HepG2 (cell line): ENCODE data around the gene APOC1. TPM values are rescaled to one million over a fixed set of nuclear protein-coding genes. Genes with fewer than 3 reads are reported as not detected.
A peak's percentile ranks its signal among the peaks of the same experiment; 100 is the strongest.

Experiments
- BRD4 ChIP-seq: sonication (generic); formaldehyde crosslinking; IDR thresholded peaks from 2 replicates; pipeline ENCODE4 v1.4.0; 2020; ENCODE audit warnings: missing genetic modification reagents
- CCAR2 ChIP-seq: fragments of 200-400 bp; formaldehyde crosslinking; optimal IDR thresholded peaks from 2 replicates; pipeline ENCODE3; 2018; ENCODE audit warnings: low read depth, mild to moderate bottlenecking, low read length, moderate library complexity
- ELF3 ChIP-seq: IDR thresholded peaks from 2 replicates; pipeline ENCODE4 v1.6.1; 2016; ENCODE audit warnings: missing genetic modification reagents, missing compliant biosample characterization
- ETV5 ChIP-seq: IDR thresholded peaks from 2 replicates; pipeline ENCODE4 v1.6.1; 2018; ENCODE audit warnings: missing biosample characterization, missing genetic modification reagents, inconsistent platforms, borderline replicate concordance
- KDM5B ChIP-seq: sonication (generic); formaldehyde crosslinking; IDR thresholded peaks from 2 replicates; pipeline ENCODE4 v1.4.0; 2020; ENCODE audit warnings: missing genetic modification reagents, mild to moderate bottlenecking, borderline replicate concordance
- PAF1 ChIP-seq: IDR thresholded peaks from 2 replicates; pipeline ENCODE4 v1.6.1; 2016; ENCODE audit warnings: missing genetic modification reagents, missing compliant biosample characterization
- PRMT3 ChIP-seq: sonication (generic); formaldehyde crosslinking; IDR thresholded peaks from 2 replicates; pipeline ENCODE4 v1.8.1; 2022; ENCODE audit warnings: low read depth, mild to moderate bottlenecking, moderate library complexity, missing genetic modification reagents, borderline replicate concordance
- PRPF4 ChIP-seq: fragments of 200-400 bp; formaldehyde crosslinking; IDR thresholded peaks from 2 replicates; pipeline ENCODE4 v1.6.1; 2016; ENCODE audit warnings: low read length, low read depth; ENCODE audit not compliant: poor library complexity, severe bottlenecking
- REXO4 ChIP-seq: sonication (generic); formaldehyde crosslinking; IDR thresholded peaks from 2 replicates; pipeline ENCODE4 v1.8.0; 2022; ENCODE audit warnings: missing genetic modification reagents, mild to moderate bottlenecking, borderline replicate concordance
- SIX1 ChIP-seq: sonication (generic); formaldehyde crosslinking; IDR thresholded peaks from 2 replicates; pipeline ENCODE4 v1.4.0; 2020; ENCODE audit warnings: missing genetic modification reagents, borderline replicate concordance
- TBL1XR1 ChIP-seq: fragments of 150-350 bp; IDR thresholded peaks from 2 replicates; pipeline ENCODE4 v1.6.1; 2014; ENCODE audit warnings: borderline replicate concordance, low read length; ENCODE audit not compliant: partially characterized antibody
- TP53 ChIP-seq: sonication (generic); formaldehyde crosslinking; conservative IDR thresholded peaks from 2 replicates; pipeline ENCODE4 v1.4.0; 2020; ENCODE audit warnings: missing genetic modification reagents
- ZNF629 ChIP-seq: sonication (generic); formaldehyde crosslinking; conservative IDR thresholded peaks from 2 replicates; pipeline ENCODE4 v1.5.0; 2020; ENCODE audit warnings: missing genetic modification reagents
- polyA plus RNA-seq, 8 experiments: library from polyadenylated mRNA; depleted of rRNA in 3 of 8; stranded (reverse) in 7 of 8; unstranded in 1 of 8; fragments of >200 nt; fragmentation: Illumina TruSeq in 4 of 8; extraction: Trizol in 4 of 8; gene quantifications; 2 replicates each; pipeline versions ENCODE4 v1.2.1 to v1.2.3, GENCODE V29; 2011 to 2016; ENCODE audit warnings: low read depth in 4 of 8, missing spikeins in 1 of 8, mixed read lengths in 1 of 8; ENCODE audit not compliant: insufficient read depth in 1 of 8
- total RNA-seq, 5 experiments: library from RNA; depleted of rRNA; stranded (reverse); fragments of >200 nt; fragmentation: Illumina TruSeq; extraction: Trizol; gene quantifications; 2 replicates each; pipeline ENCODE4 v1.2.3, GENCODE V29; 2016; ENCODE audit warnings: low read depth in 1 of 5
- TF ChIP-seq, protein P1 (sequence below): sonication (generic); formaldehyde crosslinking; IDR thresholded peaks from 2 replicates; pipeline ENCODE4 v1.4.0; 2020; ENCODE audit warnings: missing genetic modification reagents
- TF ChIP-seq, protein P2 (sequence below): sonication (generic); formaldehyde crosslinking; IDR thresholded peaks from 2 replicates; pipeline ENCODE4 v1.8.1; 2023; ENCODE audit warnings: mild to moderate bottlenecking, missing genetic modification reagents
- TF ChIP-seq, protein P3 (sequence below): sonication (generic); formaldehyde crosslinking; IDR thresholded peaks from 2 replicates; pipeline ENCODE4 v1.4.0; 2020; ENCODE audit warnings: low read depth, mild to moderate bottlenecking, missing genetic modification reagents
- TF ChIP-seq, protein P4 (sequence below): sonication (generic); formaldehyde crosslinking; IDR thresholded peaks from 2 replicates; pipeline ENCODE4 v1.4.0; 2020; ENCODE audit warnings: missing genetic modification reagents
- TF ChIP-seq, protein P5 (sequence below): sonication (generic); formaldehyde crosslinking; IDR thresholded peaks from 2 replicates; pipeline ENCODE4 v1.8.1; 2022; ENCODE audit warnings: mild to moderate bottlenecking, missing genetic modification reagents
- TF ChIP-seq, protein P6 (sequence below): sonication (generic); formaldehyde crosslinking; conservative IDR thresholded peaks from 2 replicates; pipeline ENCODE4 v1.4.0; 2020; ENCODE audit warnings: missing genetic modification reagents

Gene APOC1
- total and polyA plus RNA-seq, 2 of the 13 experiments (the other 11 are each of a cell fraction or from before 2014, with no cell fraction given): 600 to 1,235 TPM

DNA sequence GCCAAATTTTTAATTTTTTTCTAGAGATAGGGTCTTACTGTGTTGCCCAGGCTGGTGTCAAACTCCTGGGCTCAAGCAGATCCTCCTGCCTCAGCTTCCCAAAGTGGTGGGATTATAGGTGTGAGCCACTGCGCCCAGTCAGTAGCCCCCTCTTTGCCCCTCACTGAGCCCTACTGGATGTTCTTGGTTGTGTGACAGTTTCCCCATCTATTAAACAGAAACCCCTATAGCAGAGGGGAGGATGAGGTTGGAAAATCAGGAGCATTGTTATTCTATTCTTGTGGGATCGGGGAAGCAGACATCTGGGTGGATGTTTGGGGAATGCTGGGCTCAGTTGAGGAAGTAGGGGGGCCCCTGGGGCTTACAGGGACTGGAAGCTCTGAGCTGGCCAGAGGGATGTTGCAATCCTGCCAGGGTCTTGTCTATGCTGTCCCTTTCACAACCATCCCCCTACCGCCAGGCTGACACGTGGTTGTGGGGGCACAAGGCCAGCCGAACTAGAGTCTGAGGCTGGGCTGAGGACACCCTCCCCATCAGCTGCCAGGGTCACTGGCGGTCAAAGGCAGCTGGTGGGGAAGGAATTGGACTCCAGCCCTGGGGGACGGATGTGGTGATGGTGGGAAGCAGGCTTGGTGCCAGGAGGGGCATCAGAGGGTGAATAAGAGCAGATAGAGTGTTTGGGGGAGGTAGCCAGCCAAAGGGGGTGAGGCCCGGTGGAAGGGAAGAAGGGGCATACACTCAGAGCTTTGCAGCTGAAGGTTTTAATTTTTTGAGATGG is 10.9 kb downstream of the APOC1 start (continued):
- no peak for TF ChIP-seq PRPF4
- TF ChIP-seq PRMT3: peak; percentile 87; the same call in 1 of the 2 replicates
- no peak for TF ChIP-seq PAF1 (CRISPR knock-in tag)
- TF ChIP-seq CCAR2: no peak
- TF ChIP-seq, protein P1, sequence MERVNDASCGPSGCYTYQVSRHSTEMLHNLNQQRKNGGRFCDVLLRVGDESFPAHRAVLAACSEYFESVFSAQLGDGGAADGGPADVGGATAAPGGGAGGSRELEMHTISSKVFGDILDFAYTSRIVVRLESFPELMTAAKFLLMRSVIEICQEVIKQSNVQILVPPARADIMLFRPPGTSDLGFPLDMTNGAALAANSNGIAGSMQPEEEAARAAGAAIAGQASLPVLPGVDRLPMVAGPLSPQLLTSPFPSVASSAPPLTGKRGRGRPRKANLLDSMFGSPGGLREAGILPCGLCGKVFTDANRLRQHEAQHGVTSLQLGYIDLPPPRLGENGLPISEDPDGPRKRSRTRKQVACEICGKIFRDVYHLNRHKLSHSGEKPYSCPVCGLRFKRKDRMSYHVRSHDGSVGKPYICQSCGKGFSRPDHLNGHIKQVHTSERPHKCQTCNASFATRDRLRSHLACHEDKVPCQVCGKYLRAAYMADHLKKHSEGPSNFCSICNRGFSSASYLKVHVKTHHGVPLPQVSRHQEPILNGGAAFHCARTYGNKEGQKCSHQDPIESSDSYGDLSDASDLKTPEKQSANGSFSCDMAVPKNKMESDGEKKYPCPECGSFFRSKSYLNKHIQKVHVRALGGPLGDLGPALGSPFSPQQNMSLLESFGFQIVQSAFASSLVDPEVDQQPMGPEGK: peak; percentile 100
- TF ChIP-seq, protein P2, sequence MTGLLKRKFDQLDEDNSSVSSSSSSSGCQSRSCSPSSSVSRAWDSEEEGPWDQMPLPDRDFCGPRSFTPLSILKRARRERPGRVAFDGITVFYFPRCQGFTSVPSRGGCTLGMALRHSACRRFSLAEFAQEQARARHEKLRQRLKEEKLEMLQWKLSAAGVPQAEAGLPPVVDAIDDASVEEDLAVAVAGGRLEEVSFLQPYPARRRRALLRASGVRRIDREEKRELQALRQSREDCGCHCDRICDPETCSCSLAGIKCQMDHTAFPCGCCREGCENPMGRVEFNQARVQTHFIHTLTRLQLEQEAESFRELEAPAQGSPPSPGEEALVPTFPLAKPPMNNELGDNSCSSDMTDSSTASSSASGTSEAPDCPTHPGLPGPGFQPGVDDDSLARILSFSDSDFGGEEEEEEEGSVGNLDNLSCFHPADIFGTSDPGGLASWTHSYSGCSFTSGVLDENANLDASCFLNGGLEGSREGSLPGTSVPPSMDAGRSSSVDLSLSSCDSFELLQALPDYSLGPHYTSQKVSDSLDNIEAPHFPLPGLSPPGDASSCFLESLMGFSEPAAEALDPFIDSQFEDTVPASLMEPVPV (CRISPR knock-in tag): peak; percentile 95
- TF ChIP-seq, protein P3, sequence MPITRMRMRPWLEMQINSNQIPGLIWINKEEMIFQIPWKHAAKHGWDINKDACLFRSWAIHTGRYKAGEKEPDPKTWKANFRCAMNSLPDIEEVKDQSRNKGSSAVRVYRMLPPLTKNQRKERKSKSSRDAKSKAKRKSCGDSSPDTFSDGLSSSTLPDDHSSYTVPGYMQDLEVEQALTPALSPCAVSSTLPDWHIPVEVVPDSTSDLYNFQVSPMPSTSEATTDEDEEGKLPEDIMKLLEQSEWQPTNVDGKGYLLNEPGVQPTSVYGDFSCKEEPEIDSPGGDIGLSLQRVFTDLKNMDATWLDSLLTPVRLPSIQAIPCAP (CRISPR knock-in tag): peak; percentile 77; the same call in 1 of the 2 replicates
- peak; percentile 71; the same call in 1 of the 2 replicates for TF ChIP-seq SIX1 (CRISPR knock-in tag)
- peak; percentile 86; the same call in 1 of the 2 replicates for TF ChIP-seq KDM5B
- TF ChIP-seq TP53 (CRISPR knock-in tag): peak; percentile 63; the same call in 1 of the 2 replicates
- TF ChIP-seq TBL1XR1: peak; percentile 91
- TF ChIP-seq REXO4: no peak
- peak; percentile 91 for TF ChIP-seq ETV5 (CRISPR knock-in tag)
- peak; percentile 65 for TF ChIP-seq ZNF629 (CRISPR knock-in tag)
- TF ChIP-seq, protein P4, sequence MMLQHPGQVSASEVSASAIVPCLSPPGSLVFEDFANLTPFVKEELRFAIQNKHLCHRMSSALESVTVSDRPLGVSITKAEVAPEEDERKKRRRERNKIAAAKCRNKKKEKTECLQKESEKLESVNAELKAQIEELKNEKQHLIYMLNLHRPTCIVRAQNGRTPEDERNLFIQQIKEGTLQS: peak; percentile 72
- TF ChIP-seq, protein P5, sequence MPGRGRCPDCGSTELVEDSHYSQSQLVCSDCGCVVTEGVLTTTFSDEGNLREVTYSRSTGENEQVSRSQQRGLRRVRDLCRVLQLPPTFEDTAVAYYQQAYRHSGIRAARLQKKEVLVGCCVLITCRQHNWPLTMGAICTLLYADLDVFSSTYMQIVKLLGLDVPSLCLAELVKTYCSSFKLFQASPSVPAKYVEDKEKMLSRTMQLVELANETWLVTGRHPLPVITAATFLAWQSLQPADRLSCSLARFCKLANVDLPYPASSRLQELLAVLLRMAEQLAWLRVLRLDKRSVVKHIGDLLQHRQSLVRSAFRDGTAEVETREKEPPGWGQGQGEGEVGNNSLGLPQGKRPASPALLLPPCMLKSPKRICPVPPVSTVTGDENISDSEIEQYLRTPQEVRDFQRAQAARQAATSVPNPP: no peak
- TF ChIP-seq ELF3 (CRISPR knock-in tag): peak; percentile 95
- peak; percentile 95 for TF ChIP-seq BRD4
- TF ChIP-seq, protein P6, sequence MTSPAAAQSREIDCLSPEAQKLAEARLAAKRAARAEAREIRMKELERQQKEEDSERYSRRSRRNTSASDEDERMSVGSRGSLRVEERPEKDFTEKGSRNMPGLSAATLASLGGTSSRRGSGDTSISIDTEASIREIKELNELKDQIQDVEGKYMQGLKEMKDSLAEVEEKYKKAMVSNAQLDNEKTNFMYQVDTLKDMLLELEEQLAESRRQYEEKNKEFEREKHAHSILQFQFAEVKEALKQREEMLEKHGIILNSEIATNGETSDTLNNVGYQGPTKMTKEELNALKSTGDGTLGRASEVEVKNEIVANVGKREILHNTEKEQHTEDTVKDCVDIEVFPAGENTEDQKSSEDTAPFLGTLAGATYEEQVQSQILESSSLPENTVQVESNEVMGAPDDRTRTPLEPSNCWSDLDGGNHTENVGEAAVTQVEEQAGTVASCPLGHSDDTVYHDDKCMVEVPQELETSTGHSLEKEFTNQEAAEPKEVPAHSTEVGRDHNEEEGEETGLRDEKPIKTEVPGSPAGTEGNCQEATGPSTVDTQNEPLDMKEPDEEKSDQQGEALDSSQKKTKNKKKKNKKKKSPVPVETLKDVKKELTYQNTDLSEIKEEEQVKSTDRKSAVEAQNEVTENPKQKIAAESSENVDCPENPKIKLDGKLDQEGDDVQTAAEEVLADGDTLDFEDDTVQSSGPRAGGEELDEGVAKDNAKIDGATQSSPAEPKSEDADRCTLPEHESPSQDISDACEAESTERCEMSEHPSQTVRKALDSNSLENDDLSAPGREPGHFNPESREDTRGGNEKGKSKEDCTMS (CRISPR knock-in tag): no peak
